ENCODE results near the gene RNPS1.

Gene RNPS1

DNA sequence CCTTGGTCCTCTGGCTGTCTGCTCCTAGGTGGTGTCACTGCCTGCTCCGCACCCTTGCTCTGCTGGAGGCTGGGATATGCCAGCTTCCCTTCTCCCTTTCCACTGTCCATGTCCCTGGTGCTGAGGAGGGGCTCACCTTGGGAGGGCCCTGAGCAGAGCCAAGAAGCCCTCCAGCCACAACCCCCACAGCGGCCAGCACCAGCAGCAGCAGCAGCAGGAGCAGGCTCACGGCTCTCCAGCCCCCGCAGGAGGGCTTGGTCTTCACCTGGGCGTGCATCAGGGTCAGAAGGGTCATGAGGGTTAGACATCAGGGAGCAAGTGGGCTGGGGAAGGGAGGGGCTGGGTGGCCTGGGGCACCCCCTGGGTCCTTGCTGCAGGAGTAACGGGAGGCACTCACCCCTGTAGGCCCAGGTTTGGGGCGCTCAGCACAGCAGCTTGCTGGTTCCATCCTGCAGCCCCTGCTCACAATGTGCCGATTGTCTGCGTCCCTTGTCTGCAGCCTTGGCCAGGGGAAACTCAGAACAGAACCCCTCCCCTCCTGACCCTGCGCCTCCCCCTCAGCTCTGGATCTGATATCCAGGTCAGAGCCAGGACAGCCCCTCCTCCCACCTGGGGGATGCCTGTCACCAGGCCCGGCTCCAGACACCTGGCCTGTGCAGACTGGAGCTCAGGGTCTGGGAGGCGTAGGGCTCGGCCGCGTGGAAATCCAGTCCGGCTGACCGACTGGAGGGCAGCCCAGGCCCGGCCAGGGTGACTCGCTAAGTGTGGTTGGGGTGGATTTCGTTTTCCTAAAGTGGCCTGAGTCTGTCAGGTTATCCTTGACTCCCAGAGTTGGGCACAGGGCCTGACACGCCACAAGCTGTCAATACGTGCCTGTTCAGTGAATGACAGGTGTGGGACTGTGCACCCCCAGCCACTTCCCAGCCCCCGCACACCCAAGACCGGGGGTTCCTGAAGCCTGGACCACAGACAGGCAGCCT is 57.2 kb downstream of the RNPS1 start, which contains the start of gene BRICD5:
Gene BRICD5, minus strand, starts transcription at position 478 of the 980 bp plus-strand sequence. Its CDS starts 30 bp downstream, at position 448.
- DNase-seq = no peak

DNA sequence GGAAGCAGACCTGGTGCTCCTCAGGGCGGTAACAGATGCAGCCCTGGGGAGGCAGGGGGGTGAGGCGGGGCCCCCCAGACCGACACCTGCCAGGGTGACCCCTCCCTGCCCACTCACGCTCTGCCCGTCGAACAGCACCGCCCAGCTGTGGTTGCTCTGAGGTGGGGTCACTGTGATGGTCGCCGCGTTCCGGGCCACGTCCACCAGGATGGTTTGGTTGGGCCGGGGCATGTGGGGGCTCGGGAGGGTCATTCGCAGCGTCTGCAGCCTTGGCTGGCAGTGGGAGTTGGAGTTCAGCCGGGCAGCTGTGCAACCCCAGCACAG is 58.0 kb downstream of the RNPS1 start:
- no peak for DNase-seq

DNA sequence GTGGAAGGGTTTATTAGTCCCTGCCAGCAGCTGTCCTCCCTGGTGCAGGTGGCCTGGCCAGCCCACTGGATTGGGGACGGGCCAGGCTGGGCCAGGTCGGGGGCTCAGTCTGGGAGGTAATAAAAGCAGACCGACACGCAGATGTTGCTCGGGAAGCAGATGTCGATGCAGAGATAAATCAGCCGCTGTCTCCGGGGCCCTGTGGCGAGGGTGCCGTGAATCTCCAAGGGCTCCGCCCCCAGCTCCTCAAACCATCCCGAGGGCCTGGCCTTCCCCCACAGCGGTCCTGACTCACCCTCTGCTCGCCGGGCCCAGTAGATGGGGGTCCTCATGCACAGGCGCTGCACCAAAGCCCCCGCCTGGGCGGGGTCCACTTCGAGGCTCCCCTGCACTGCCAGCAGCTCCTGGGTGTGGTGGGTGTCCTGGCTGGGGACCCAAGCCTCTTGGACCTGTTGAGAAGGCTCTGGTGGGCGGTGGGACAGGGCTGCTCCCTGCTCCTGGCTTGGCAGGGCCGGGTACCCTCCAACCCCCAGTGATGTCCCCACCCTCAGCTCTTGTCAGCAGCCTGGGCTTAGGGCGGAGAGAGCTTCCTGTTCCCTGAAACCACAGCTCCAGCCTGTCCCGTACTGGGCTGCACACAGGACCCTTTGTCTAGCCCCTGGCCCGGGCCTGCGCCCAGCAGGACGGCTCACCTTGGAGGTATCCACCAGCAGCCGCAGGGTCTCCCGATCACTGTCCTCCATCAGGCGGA is 58.5 kb downstream of the RNPS1 start:
- no peak for DNase-seq

DNA sequence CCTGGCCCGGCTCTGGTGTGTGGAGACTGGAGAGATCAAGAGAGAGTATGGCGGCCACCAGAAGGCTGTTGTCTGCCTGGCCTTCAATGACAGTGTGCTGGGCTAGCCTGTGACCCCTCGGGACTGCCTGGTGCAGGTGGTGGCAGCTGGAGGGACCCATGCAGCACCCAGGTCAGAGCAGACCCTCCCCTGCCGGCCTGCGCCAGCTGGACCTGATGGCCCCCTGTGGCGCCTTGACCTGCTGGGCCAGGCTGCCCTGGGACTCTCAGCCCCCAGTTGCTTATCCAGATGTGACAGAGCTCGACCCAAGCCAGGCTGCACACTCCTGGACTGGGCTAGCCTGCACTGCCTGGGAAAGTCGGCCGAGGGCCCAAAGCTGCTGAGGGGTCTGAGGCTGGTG is 59.2 kb downstream of the RNPS1 start:
- DNase-seq = no peak

DNA sequence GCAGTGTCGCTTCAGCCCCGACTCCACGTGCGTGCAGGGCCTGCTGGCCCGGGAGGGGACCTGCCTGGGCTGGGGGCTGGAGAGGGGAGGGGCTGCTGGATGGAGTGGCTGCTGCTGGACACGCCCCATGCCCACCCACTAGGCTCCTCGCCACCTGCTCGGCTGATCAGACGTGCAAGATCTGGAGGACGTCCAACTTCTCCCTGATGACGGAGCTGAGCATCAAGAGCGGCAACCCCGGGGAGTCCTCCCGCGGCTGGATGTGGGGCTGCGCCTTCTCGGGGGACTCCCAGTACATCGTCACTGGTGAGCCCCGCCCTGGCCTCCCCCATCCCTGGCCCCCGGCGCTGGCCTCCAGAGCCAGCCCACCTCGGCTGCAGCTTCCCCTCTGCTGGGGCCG is 59.6 kb downstream of the RNPS1 start:
- DNase-seq = no peak

DNA sequence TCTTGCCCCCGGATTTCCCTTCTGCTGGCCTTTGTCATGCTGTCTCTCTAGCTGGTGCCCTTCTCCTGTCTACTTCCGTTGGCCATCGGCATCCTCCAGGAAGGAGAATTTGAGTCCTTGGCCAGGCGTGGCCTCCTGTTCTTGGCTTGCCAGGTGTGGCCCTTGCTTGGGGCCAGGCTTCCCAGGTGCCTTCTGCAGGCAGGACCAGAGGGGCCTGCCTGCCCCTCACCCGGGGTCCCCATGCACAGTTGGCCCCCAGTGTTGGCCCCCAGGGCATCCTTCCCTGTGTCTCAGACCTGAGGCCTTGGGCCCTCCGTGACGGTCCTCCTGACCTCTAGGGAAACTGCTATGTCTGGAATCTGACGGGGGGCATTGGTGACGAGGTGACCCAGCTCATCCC is 60.1 kb downstream of the RNPS1 start:
- no peak for DNase-seq

DNA sequence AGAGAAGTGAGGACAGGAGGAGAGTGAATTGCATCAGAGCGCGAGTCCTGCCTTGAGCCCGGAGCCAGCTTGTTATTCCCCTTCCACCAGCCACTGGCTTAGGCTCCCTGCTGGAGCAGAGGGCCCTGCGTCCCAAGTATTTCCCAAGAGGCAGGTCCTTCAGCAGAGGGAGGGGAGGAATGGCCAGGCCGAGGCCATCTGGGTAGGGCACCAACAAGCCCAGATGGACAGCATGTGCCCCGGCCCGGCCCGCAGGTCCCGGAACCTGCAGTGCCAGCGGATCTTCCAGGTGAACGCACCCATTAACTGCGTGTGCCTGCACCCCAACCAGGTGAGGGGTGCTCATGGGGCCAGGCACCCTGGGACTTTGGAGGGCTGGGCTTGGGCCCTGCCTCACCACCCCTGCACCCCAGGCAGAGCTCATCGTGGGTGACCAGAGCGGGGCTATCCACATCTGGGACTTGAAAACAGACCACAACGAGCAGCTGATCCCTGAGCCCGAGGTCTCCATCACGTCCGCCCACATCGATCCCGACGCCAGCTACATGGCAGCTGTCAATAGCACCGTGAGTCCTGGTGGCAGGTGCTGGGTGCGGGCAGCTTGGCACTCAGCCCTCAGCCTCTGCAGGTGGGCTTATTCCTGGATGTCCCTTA is 61.0 kb downstream of the RNPS1 start:
- DNase-seq = no peak

DNA sequence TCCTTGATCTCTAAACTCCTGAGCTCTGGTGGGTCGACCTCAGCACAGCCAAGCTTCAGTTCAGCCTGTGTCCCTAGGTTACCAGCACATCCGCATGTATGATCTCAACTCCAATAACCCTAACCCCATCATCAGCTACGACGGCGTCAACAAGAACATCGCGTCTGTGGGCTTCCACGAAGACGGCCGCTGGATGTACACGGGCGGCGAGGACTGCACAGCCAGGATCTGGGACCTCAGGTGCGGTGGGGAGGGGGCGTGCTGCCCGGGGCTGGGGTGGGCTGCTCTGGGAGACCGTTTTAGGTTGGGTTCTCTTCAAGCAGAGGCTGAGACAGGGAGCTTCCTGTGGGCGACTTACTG is 61.5 kb downstream of the RNPS1 start:
- no peak for DNase-seq

DNA sequence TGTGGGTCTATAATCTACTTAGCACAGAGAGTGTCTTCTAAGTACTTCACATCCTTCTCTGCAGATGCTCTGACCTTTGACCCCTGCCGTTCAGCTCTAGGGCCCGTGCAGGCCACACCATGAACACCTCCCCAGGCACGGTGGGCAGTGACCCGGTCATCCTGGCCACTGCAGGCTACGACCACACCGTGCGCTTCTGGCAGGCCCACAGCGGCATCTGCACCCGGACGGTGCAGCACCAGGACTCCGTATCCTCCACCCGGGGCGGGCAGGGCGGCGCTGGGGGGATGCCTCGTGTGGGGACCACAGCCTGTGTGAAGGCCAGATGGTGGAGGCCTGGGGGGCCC is 62.0 kb downstream of the RNPS1 start:
- peak; percentile 15 for DNase-seq

DNA sequence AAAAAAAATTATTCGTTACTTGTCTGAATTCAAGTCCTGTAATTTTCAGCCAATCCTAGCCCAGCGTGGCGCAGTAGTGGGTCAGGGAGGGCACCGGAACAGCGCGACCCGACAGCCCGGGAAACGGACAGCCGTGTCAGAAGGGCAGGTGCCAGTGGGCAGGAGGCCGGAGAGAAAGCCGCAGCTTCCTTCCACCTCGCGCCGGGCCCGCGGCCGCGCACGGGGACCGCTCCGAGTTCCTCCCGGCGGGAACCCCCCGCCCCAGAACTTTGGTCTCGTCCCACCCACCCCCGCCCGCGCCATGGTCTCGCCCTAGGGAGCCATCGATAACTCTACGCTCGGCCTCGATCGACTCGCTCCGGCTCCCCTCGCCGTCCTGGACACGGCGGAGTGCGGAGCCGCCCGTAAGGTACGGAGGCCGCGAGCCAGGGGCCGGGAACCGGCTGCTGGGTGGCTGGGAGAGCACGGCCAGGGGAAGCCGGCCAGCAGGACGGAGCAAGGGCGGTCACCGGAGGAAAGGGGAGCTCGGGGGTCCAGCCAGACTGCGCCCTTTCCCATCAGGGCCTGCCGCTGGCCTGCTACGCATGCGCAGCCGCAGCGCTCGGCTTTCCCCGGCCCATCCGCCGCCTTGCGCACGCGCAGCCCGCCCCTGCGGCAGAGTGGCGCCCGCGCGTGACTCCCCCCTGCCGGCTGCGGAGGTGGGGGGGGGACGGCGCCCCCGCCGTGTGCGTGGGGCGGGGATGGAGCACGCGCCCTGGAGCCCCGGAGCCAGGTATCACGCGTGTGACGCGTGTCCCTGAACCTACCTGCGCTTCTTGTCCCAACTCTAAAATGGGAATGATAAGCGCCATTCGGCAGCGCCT is 62.6 kb downstream of the RNPS1 start, which contains the start of gene MLST8:
Gene MLST8, plus strand, starts transcription at position 351 of the 863 bp plus-strand sequence. CDS start 632 bp downstream, outside the sequence.
- DNase-seq = peak; percentile 74

DNA sequence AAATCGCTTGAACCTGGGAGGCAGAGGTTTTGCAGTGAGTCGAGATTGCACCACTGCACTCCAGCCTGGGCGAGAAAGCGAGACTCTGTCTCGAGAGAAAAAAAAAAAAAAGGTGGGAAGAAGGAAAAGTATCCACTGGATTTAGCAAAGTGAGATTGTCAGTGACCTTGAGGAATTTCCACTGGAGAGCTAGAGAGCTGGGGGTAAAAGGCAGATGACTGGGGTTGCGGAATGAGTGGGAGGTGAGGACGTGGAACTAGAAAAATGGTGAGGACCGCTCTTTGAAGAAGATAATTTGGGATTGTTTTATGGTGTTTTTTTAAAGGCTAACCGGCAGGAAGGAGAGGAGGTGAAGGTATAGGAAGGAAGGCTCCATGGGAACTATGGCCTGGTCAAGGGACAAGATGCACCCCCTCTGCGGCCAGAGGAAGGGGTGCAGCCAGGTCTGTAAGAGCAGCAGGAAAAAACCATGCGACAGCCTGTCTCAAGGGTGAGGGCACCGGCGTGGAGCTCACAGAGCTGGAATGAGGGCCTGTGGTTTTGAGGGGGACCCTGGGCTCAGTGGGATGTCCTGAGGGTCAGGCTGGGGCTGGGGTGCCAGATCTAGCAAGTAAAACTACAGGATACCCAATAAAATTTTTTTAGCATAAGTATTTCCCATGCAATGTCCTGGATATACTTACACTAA is 63.4 kb downstream of the RNPS1 start:
- no peak for DNase-seq
